Measurements from ENCODE around the gene KLHL40.

Gene KLHL40

DNA sequence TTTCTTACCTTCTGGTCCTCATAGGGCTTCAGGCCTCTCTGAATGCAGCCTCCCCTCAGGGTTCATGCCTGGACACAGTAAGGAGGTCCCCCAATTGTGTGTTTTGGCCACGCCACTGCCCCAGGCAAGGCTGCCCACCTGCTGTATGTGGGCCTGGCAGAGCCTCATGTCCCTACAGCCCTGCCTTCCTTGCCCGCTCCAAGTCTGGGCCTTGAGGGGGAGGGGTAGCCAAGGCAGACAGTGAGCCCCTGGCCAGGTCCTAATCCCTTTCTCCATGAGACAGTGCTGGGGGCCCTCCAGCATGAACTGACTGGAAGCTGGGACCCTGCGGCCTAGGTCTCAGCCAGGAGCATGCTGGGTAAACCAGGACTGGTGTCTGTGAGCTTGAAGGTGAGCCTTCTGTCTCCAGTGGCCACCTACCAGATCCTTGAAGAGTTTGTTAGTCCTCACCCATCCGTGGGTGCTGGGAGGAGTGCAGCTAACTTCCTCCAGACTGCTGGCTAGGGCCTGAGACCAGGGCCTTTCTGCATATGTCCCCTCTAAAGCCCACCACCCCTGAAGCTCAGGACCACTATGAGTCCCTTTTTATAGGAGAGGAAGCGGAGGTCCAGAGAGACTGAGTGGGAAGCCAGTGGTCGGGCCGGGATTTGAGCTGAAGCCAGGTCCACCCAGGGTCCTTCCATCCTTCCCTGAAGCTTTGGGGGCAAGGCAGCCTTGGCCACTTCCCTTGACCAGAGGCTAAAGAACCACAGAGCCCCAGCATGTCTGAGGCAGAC is 23.1 kb upstream of the KLHL40 start:
- FAIRE-seq, result no peak
- no peak for DNase-seq (ENCODE audit: insufficient read length, low spot score)
- no peak for TF ChIP-seq CTCF (IDR thresholded peaks at IDR 0.05; ENCODE audit: insufficient read depth, missing control alignments)

DNA sequence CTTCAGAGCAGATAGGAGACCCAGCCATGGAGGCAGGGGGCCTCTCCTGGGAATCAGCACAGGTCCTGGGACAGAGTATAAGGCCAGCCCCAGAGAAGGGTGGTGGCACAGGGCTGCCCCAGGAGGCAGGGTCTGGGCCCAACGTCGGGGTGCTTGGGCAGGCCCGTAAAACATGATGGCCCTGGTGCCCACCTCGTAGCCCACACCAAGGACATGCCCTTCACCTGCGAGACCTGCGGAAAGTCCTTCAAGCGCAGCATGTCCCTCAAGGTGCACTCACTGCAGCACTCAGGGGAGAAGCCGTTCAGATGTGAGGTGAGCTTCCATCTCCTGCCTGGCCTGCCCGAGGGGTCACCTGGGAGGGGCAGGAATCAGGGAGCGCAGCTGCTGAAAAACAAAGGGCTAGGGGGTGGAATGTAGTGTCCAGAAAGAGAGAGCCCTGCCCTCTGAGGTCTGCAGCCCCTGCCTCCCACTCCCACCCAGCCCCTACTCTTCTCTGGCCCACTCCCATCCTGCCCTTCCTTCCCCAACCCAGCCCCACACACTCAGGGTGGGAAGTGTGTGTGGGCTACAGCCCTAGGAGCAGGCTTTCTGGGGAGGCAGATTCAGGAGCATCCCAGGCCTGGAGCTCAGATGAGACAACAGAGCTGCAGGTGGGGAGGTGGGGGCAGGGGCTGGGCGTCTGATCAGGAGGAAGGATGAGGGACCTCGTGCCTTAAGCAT is 22.4 kb upstream of the KLHL40 start:
- no peak for DNase-seq (ENCODE audit: insufficient read length, low spot score)
- FAIRE-seq, result no peak
- no peak for TF ChIP-seq CTCF (IDR thresholded peaks at IDR 0.05; ENCODE audit: insufficient read depth, missing control alignments)

- no peak for FAIRE-seq
- TF ChIP-seq CTCF (IDR thresholded peaks at IDR 0.05; ENCODE audit: insufficient read depth, missing control alignments), result no peak
Observed at GRCh38 chr3:42663581-42664437, 21.5 kb upstream of the KLHL40 start.

DNA sequence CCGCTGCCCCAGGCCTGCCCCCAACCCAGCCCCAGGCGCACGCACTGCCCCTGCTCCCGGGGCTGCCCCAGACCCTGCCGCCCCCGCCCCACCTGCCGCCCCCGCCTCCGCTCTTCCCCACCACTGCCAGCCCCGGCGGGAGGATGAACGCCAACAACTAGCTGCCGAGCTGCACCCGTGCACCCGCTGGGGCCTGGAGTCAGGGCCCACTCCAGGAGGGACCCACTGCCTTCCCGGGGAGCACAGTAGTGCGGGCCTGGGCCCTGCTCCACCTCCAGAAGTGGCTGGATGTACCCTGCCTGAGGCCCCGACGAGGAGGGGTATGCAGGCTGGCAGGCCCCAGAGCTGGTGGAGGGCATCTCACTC is 20.9 kb upstream of the KLHL40 start:
- no peak for FAIRE-seq
- DNase-seq (ENCODE audit: insufficient read length, low spot score), result no peak
- TF ChIP-seq CTCF (IDR thresholded peaks at IDR 0.05; ENCODE audit: insufficient read depth, missing control alignments), result no peak

More at GRCh38 chr3:42663581-42664437, 21.5 kb upstream of the KLHL40 start:
- DNase-seq (ENCODE audit: insufficient read length, low spot score), result no peak

DNA sequence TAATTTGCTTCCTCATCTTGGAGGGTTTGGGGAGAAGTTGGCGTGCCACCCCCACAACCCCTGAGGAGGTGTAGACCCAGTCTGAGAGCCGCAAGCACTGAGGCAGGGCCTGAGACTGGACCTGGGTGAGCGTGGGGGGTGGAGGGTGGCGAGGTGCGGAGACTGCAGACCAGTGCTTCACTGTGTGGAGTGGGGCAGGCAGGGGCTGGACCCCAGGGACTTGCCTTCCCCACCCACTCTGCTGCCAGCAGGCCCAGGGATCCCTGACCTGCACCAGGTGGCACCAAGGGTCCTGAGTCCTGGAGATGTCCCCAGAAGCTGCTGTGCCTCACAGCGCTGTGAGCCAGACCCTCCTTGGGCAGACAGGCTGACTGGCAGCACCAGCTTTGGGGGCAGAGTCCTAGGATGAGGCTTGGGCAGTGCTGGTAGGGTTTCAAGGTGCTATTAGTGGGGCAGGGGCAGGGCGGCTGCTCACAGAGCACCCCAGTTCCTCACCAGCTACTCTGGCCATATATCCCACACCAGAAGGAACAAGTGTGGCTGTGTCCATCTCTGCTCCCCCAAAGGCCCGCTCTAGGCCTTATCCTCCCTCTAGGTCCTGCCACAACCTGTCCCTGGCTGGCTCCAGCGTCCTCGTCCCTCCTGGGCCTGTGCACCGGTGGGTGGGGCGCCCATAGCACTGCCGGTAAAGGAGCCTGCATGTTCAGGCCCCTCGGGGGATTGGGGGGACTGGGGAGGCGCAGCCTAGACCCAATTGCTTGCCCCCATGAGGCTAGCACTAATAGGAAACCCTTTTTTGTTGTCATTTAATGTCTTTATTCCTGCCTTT is 20.1 kb upstream of the KLHL40 start:
- FAIRE-seq (no peak), DNase-seq (ENCODE audit: insufficient read length, low spot score) (no peak)
- TF ChIP-seq CTCF (IDR thresholded peaks at IDR 0.05; ENCODE audit: insufficient read depth, missing control alignments), result no peak

DNA sequence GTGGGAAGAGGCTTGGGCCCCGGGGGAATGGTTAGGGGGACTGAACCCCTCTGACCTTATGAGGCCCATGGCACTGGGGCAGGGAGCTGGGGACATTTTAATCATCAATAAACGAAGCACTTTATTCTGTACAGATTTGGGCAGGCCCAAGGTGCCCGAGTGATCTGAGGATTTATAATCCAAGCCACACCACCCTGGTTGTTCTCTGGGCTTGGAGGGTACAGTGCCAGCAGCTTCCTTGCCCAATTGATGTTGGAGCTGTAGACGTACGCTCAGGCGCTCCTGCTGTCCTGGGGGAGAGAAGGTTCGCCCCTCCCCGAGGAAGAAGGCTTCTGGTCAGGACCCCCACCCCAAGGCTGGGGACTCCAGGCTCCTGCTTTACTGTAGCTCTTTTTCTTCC is 19.3 kb upstream of the KLHL40 start:
- DNase-seq (ENCODE audit: insufficient read length, low spot score), result no peak
- no peak for FAIRE-seq
- no peak for TF ChIP-seq CTCF (IDR thresholded peaks at IDR 0.05; ENCODE audit: insufficient read depth, missing control alignments)
